ENCODE data around the gene SPATA3. TPM values are rescaled to one million over a fixed set of nuclear protein-coding genes. Genes with fewer than 3 reads are reported as not detected.
A peak's percentile ranks its signal among the peaks of the same experiment; 100 is the strongest.

Gene SPATA3
- total and polyA plus RNA-seq, 2 of the 8 experiments (the other 6 are each of a cell fraction or from before 2014, with no cell fraction given): not detected

- TF ChIP-seq PHF8 (conservative IDR thresholded peaks at IDR 0.05; ENCODE audit: low read depth, low read length) (no peak), CEBPB (IDR thresholded peaks at IDR 0.05; ENCODE audit: low read depth, low read length) (no peak), E2F6 (IDR thresholded peaks at IDR 0.05) (peak; percentile 66), BACH1 (IDR thresholded peaks at IDR 0.05; ENCODE audit: low read length) (no peak), SP1 (IDR thresholded peaks at IDR 0.05; ENCODE audit: low read depth, low read length) (no peak), CHD7 (IDR thresholded peaks at IDR 0.05; ENCODE audit: insufficient replicate concordance, low read length) (no peak), RBBP5 (IDR thresholded peaks at IDR 0.05; ENCODE audit: borderline replicate concordance, low read depth, low read length) (no peak), USF2 (IDR thresholded peaks at IDR 0.05; ENCODE audit: low read length) (no peak)
These were observed 8.5 kb upstream of the SPATA3 start (continued) for GRCh38 chr2:230987137-230988020.
